Chondrocyte (in vitro differentiated cells): ENCODE results near the gene EIF1AY. TPM values are rescaled to one million over a fixed set of nuclear protein-coding genes. Genes with fewer than 3 reads are reported as not detected.

Source experiments
- DNase-seq: peaks from one replicate; pipeline ENCODE4 v3.0.0; 2021; ENCODE audit warnings: mixed read lengths, low spot score
- H3K27ac Mint-ChIP-seq: one replicate; pipeline ENCODE4 v1.8.0; 2021; ENCODE audit warnings: mild to moderate bottlenecking, moderate library complexity, mixed read lengths; ENCODE audit not compliant: unreplicated experiment
- H3K27me3 Mint-ChIP-seq: 2 replicates; pipeline ENCODE4 v1.8.0; 2021; ENCODE audit warnings: low read depth, mixed read lengths
- H3K36me3 Mint-ChIP-seq: 2 replicates; pipeline ENCODE4 v1.8.0; 2021; ENCODE audit warnings: low read depth, mixed read lengths
- H3K4me1 Mint-ChIP-seq: 2 replicates; pipeline ENCODE4 v1.8.0; 2021; ENCODE audit warnings: low read depth, mild to moderate bottlenecking, mixed read lengths
- H3K4me3 Mint-ChIP-seq: one replicate; pipeline ENCODE4 v1.8.0; 2021; ENCODE audit warnings: mild to moderate bottlenecking, moderate library complexity, mixed read lengths; ENCODE audit not compliant: unreplicated experiment
- H3K9me3 Mint-ChIP-seq: 2 replicates; pipeline ENCODE4 v1.8.0; 2021; ENCODE audit warnings: low read depth, mixed read lengths
- CTCF ChIP-seq: fragments of 200-600 bp; sonication (generic); IDR thresholded peaks from 2 replicates; pipeline ENCODE4 v1.5.0; 2021; ENCODE audit warnings: antibody characterized with exemption, mild to moderate bottlenecking, moderate library complexity
- long read RNA-seq: library from polyadenylated mRNA; stranded (forward); transcript quantifications from one replicate; pipeline ENCODE4 v2.0.0, GENCODE V29; 2021
- total RNA-seq: library from RNA; stranded (reverse); gene quantifications from 3 replicates; pipeline ENCODE4 v1.2.1, GENCODE V29; 2021

Gene EIF1AY
- total RNA-seq: not detected in 3 replicates
- long read RNA-seq: 0 reads

DNA sequence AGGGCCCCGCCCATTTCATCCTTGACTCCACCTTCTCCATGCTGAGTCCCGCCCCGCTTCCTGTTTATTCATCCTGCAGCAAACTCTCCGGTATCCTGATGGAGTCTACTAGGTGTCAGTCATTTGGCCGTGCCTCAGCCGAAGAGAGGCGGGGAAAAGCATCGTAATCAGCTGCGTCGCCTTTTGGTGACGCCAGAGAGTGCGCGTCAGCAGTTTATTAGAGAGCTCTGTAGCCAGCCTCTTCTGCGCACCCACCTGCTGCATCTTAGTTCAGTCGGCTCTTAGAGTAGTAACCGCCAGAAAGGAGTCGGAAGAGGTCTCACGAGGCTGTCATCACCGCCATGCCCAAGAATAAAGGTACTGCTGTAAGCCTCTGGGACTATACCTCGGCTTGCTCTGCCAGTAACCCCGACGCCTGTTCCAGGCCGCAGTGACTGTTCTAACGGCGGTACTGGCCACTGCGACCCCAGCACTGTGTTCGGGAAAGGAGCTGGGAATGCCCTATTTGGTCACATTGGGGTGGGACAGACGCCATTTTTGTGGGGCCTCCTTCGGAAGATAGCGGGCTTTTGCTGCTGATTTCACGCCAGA lies at the start of gene EIF1AY:
EIF1AY (plus strand) TSS at position 246 of the 591 bp plus-strand sequence; CDS start at position 342, 96 bp downstream.
- Mint-ChIP-seq H3K4me3 (no peak within 1 kb of the TSS), H3K36me3 (no peaks in the 10 kb centered on the region), H3K27me3 (no peaks in the 10 kb centered on the region), H3K4me1 (no peaks in the 10 kb centered on the region), H3K9me3 (no peaks in the 10 kb centered on the region), H3K27ac (no peak within 1 kb of the TSS)
- TF ChIP-seq CTCF: no peak
- DNase-seq: no peak

DNA sequence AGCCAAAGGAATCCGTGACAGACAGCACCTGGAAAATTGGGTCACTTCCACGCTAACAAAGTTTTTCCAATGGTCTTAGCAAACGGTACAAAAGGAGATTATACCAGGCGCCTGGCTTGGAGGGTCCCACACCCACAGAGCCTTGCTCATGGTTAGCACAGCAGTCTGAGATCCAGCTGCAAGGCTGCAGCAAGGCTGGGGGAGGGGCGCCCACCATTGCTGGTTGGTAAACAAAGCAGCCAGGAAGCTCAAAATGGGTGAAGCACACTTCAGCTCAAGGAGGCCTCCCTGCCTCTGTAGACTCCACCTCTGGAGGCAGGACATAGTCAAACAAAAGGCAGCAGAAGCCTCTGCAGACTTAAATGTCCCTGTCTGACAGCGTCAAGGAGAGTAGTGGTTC lies 47.1 kb upstream of the EIF1AY start:
- Mint-ChIP-seq H3K27ac (no peak overlapping the region), H3K9me3 (no peaks in the 10 kb centered on the region), H3K4me3 (no peak overlapping the region), H3K27me3 (no peaks in the 10 kb centered on the region), H3K36me3 (no peaks in the 10 kb centered on the region), H3K4me1 (no peaks in the 10 kb centered on the region)
- TF ChIP-seq CTCF: no peak
- no peak for DNase-seq

GRCh38 chrY:20538186-20538585 lies 37.4 kb upstream of the EIF1AY start:
- Mint-ChIP-seq H3K4me3 (no peak overlapping the region), H3K9me3 (no peaks in the 10 kb centered on the region), H3K27ac (no peak overlapping the region), H3K27me3 (no peaks in the 10 kb centered on the region), H3K4me1 (no peaks in the 10 kb centered on the region), H3K36me3 (no peaks in the 10 kb centered on the region)
- no peak for DNase-seq
- no peak for TF ChIP-seq CTCF

DNA sequence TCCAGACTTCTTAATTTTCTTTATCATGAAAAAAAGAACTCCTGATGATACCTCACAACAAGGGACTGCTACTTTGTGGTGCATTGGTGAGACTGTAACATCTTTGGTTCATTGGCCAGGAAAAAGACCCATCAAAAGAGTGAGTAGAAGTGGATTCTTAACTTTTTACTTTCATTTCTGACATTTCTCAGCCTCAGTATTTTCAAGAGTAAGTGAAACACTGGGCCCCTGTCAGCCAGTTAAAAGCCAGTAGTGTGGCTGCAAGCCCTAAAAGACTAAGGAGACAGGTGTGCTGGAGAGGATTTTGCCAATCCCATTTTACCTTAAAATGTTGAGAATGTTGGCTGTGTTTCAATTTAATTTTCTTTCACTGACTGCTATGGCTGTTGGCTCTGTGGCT lies 36.6 kb upstream of the EIF1AY start:
- Mint-ChIP-seq H3K27me3 (no peaks in the 10 kb centered on the region), H3K4me3 (no peak overlapping the region), H3K27ac (no peak overlapping the region), H3K4me1 (no peaks in the 10 kb centered on the region), H3K36me3 (no peaks in the 10 kb centered on the region), H3K9me3 (no peaks in the 10 kb centered on the region)
- DNase-seq: no peak
- TF ChIP-seq CTCF: no peak

- no peaks in the 10 kb centered on the region for H3K27me3 Mint-ChIP-seq
Measured at GRCh38 chrY:20544451-20544960, 31.1 kb upstream of the EIF1AY start.

More at GRCh38 chrY:20544451-20544960, 31.1 kb upstream of the EIF1AY start:
- Mint-ChIP-seq H3K4me3 (no peak overlapping the region), H3K36me3 (no peaks in the 10 kb centered on the region), H3K4me1 (no peaks in the 10 kb centered on the region), H3K27ac (no peak overlapping the region), H3K9me3 (no peaks in the 10 kb centered on the region)
- no peak for TF ChIP-seq CTCF
- no peak for DNase-seq
